ENCODE measurements around the gene PCDHB6. TPM values are rescaled to one million over a fixed set of nuclear protein-coding genes. Genes with fewer than 3 reads are reported as not detected.
"Not testable (repeated sequence)": the region's sequence is repeated elsewhere in the genome, so short reads cannot be mapped to it uniquely, and the experiment has no call there.

The PCDHB6 gene
- total RNA-seq, 2 experiments from 2014 or later, result not detected

- H3K79me2 ChIP-seq (ENCODE audit: insufficient read depth, low read depth, low read length); H3K9me3 ChIP-seq (ENCODE audit: low read length); H3K36me3 ChIP-seq (ENCODE audit: insufficient read depth, low read length); POLR2A ChIA-PET; H3K27ac ChIP-seq (ENCODE audit: low read depth, low read length, poor library complexity, severe bottlenecking); H2AFZ ChIP-seq (ENCODE audit: low read length); DNase-seq (ENCODE audit: low spot score); intact Hi-C loops (cut with micrococcal nuclease; ENCODE audit: unreplicated experiment); H3K4me2 ChIP-seq (ENCODE audit: low read length); CTCF ChIA-PET (ENCODE audit: unreplicated experiment); BruUV-seq (replicated peaks); H4K20me1 ChIP-seq (ENCODE audit: insufficient read depth, low read length); H3K4me3 ChIP-seq (ENCODE audit: low read depth, low read length, poor library complexity, severe bottlenecking); H3K9me2 ChIP-seq (ENCODE audit: insufficient read depth, low read length); H3K4me1 ChIP-seq (ENCODE audit: insufficient read depth, low read length, poor library complexity, severe bottlenecking): not testable (repeated sequence)
These were observed 47.4 kb upstream of the PCDHB6 start for GRCh38 chr5:141102471-141102870.

- CTCF ChIA-PET (ENCODE audit: unreplicated experiment), result no interaction called here
- no TSS peak for BruUV-seq (replicated peaks)
- Histone ChIP-seq H3K4me3 (ENCODE audit: low read depth, low read length, poor library complexity, severe bottlenecking) (no peak overlapping the region), H4K20me1 (ENCODE audit: insufficient read depth, low read length) (no peaks in the 10 kb centered on the region), H3K27ac (ENCODE audit: low read depth, low read length, poor library complexity, severe bottlenecking) (no peak overlapping the region), H3K9me2 (ENCODE audit: insufficient read depth, low read length) (no peaks in the 10 kb centered on the region), H3K36me3 (ENCODE audit: insufficient read depth, low read length) (no peaks in the 10 kb centered on the region), H3K4me2 (ENCODE audit: low read length) (no peak overlapping the region), H3K79me2 (ENCODE audit: insufficient read depth, low read depth, low read length) (no peaks in the 10 kb centered on the region), H2AFZ (ENCODE audit: low read length) (no peak overlapping the region), H3K4me1 (ENCODE audit: insufficient read depth, low read length, poor library complexity, severe bottlenecking) (no peaks in the 10 kb centered on the region), H3K9me3 (ENCODE audit: low read length) (no peaks in the 10 kb centered on the region)
- DNase-seq (ENCODE audit: low spot score), result no peak
- intact Hi-C loops (cut with micrococcal nuclease; ENCODE audit: unreplicated experiment), result no loop called here
- POLR2A ChIA-PET, result no interaction called here
- TF ChIP-seq EZH2phosphoT487 (IDR thresholded peaks at IDR 0.05; ENCODE audit: borderline replicate concordance, low read depth, low read length), result no peak
- TF ChIP-seq, protein P1, sequence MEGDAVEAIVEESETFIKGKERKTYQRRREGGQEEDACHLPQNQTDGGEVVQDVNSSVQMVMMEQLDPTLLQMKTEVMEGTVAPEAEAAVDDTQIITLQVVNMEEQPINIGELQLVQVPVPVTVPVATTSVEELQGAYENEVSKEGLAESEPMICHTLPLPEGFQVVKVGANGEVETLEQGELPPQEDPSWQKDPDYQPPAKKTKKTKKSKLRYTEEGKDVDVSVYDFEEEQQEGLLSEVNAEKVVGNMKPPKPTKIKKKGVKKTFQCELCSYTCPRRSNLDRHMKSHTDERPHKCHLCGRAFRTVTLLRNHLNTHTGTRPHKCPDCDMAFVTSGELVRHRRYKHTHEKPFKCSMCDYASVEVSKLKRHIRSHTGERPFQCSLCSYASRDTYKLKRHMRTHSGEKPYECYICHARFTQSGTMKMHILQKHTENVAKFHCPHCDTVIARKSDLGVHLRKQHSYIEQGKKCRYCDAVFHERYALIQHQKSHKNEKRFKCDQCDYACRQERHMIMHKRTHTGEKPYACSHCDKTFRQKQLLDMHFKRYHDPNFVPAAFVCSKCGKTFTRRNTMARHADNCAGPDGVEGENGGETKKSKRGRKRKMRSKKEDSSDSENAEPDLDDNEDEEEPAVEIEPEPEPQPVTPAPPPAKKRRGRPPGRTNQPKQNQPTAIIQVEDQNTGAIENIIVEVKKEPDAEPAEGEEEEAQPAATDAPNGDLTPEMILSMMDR (conservative IDR thresholded peaks at IDR 0.05; ENCODE audit: low read length), result no peak
These were observed 44.5 kb upstream of the PCDHB6 start for GRCh38 chr5:141105350-141105749.

GRCh38 chr5:141119250-141119649 lies 30.6 kb upstream of the PCDHB6 start:
- intact Hi-C loops (cut with micrococcal nuclease; ENCODE audit: unreplicated experiment), result no loop called here
- POLR2A ChIA-PET, result interaction anchor here (0.7 kb wide), 1 partner anchor 648 kb away, joined by 3 read pairs; no protein-coding TSS in a partner anchor

More at GRCh38 chr5:141119250-141119649, 30.6 kb upstream of the PCDHB6 start:
- BruUV-seq (replicated peaks), result no TSS peak
- Histone ChIP-seq H3K79me2 (ENCODE audit: insufficient read depth, low read depth, low read length) (no peaks in the 10 kb centered on the region), H3K9me3 (ENCODE audit: low read length) (no peaks in the 10 kb centered on the region), H3K36me3 (ENCODE audit: insufficient read depth, low read length) (no peaks in the 10 kb centered on the region), H3K9me2 (ENCODE audit: insufficient read depth, low read length) (no peaks in the 10 kb centered on the region), H4K20me1 (ENCODE audit: insufficient read depth, low read length) (no peaks in the 10 kb centered on the region), H3K4me1 (ENCODE audit: insufficient read depth, low read length, poor library complexity, severe bottlenecking) (no peaks in the 10 kb centered on the region), H3K27ac (ENCODE audit: low read depth, low read length, poor library complexity, severe bottlenecking) (no peak overlapping the region), H3K4me2 (ENCODE audit: low read length) (no peak overlapping the region), H3K4me3 (ENCODE audit: low read depth, low read length, poor library complexity, severe bottlenecking) (no peak overlapping the region), H2AFZ (ENCODE audit: low read length) (no peak overlapping the region)
- TF ChIP-seq, protein P1 (conservative IDR thresholded peaks at IDR 0.05; ENCODE audit: low read length), result no peak
- TF ChIP-seq EZH2phosphoT487 (IDR thresholded peaks at IDR 0.05; ENCODE audit: borderline replicate concordance, low read depth, low read length), result no peak
- CTCF ChIA-PET (ENCODE audit: unreplicated experiment), result no interaction called here
- DNase-seq (ENCODE audit: low spot score), result no peak

All from OCI-LY7 (cell line).